GM23338 (cell line): ENCODE measurements around the gene RNF43. TPM values are rescaled to one million over a fixed set of nuclear protein-coding genes. Genes with fewer than 3 reads are reported as not detected.

Experiments used
- ATAC-seq: fragments of 200-7000 bp; cut with Tn5 transposase; 3 replicates; pipeline ENCODE4 v1.9.1; 2020
- DNase-seq: peaks from one replicate; pipeline ENCODE4 v3.0.0-alpha.2; 2015; ENCODE audit warnings: low spot score
- H2AFZ ChIP-seq: fragments of 200-600 bp; sonication (generic); 2 replicates; pipeline ENCODE4 v1.8.0; 2016; ENCODE audit warnings: antibody characterized with exemption, mild to moderate bottlenecking, moderate library complexity
- H3F3A ChIP-seq: fragments of 200-600 bp; sonication (generic); replicated peaks from 2 replicates; pipeline ENCODE4 v1.8.0; 2017; ENCODE audit warnings: antibody characterized with exemption, mixed run types, low read depth
- H3K27ac ChIP-seq: fragments of 200-600 bp; sonication (generic); 2 replicates; pipeline ENCODE4 v1.6.1; 2016; ENCODE audit warnings: low read depth
- H3K27me3 ChIP-seq: fragments of 200-600 bp; sonication (generic); 2 replicates; pipeline ENCODE4 v1.8.0; 2016; ENCODE audit warnings: mild to moderate bottlenecking, mixed run types, moderate library complexity; ENCODE audit not compliant: insufficient read depth
- H3K36me3 ChIP-seq: fragments of 200-600 bp; sonication (generic); 2 replicates; pipeline ENCODE4 v1.8.0; 2016; ENCODE audit warnings: mild to moderate bottlenecking; ENCODE audit not compliant: insufficient read depth
- H3K4me1 ChIP-seq: fragments of 200-600 bp; sonication (generic); 2 replicates; pipeline ENCODE4 v1.8.0; 2016; ENCODE audit warnings: mild to moderate bottlenecking, moderate library complexity; ENCODE audit not compliant: insufficient read depth
- H3K4me2 ChIP-seq: fragments of 200-600 bp; sonication (generic); 2 replicates; pipeline ENCODE4 v1.7.1; 2017; ENCODE audit warnings: mixed run types
- H3K4me3 ChIP-seq: fragments of 200-600 bp; sonication (generic); 2 replicates; pipeline ENCODE4 v1.6.1; 2016; ENCODE audit warnings: mixed run types
- H3K79me2 ChIP-seq: fragments of 200-600 bp; sonication (generic); replicated peaks from 2 replicates; pipeline ENCODE4 v1.8.0; 2017; ENCODE audit warnings: mild to moderate bottlenecking; ENCODE audit not compliant: insufficient read depth
- H3K9me2 ChIP-seq: fragments of 200-600 bp; sonication (generic); 2 replicates; pipeline ENCODE4 v1.8.0; 2017; ENCODE audit not compliant: insufficient read depth
- H4K20me1 ChIP-seq: fragments of 200-600 bp; sonication (generic); replicated peaks from 2 replicates; pipeline ENCODE4 v1.8.0; 2017; ENCODE audit warnings: mild to moderate bottlenecking; ENCODE audit not compliant: insufficient read depth
- H3K27ac Mint-ChIP-seq: 2 replicates; pipeline ENCODE4 v1.8.0; 2020; ENCODE audit warnings: inconsistent platforms, mild to moderate bottlenecking, moderate library complexity, mixed read lengths
- H3K27me3 Mint-ChIP-seq: 3 replicates; pipeline ENCODE4 v1.8.0; 2022; ENCODE audit warnings: low read depth, mild to moderate bottlenecking, moderate library complexity, mixed read lengths, inconsistent platforms; ENCODE audit not compliant: insufficient read depth, poor library complexity
- H3K36me3 Mint-ChIP-seq: 3 replicates; pipeline ENCODE4 v1.8.0; 2021; ENCODE audit warnings: low read depth, mild to moderate bottlenecking, inconsistent platforms, moderate library complexity, mixed read lengths
- H3K4me1 Mint-ChIP-seq: 3 replicates; pipeline ENCODE4 v1.8.0; 2020; ENCODE audit warnings: mild to moderate bottlenecking, inconsistent platforms, mixed read lengths
- H3K4me3 Mint-ChIP-seq: 3 replicates; pipeline ENCODE4 v1.8.0; 2021; ENCODE audit warnings: moderate library complexity, mild to moderate bottlenecking, inconsistent platforms, mixed read lengths
- H3K9me3 Mint-ChIP-seq: 3 replicates; pipeline ENCODE4 v1.8.0; 2020; ENCODE audit warnings: moderate library complexity, mild to moderate bottlenecking, inconsistent platforms, mixed read lengths
- CREB1 ChIP-seq: fragments of 250-450 bp; sonication (Bioruptor Pico); IDR thresholded peaks from 2 replicates; pipeline ENCODE4 v1.5.0; 2020; ENCODE audit warnings: low read depth, mild to moderate bottlenecking, moderate library complexity
- NANOG ChIP-seq: IDR thresholded peaks from 2 replicates; pipeline ENCODE4 v1.6.1; 2016; ENCODE audit warnings: antibody characterized with exemption, borderline replicate concordance
- ZNF114 ChIP-seq: fragments of 250-450 bp; sonication (Bioruptor Pico); IDR thresholded peaks from 2 replicates; pipeline ENCODE4 v1.5.0; 2020; ENCODE audit warnings: mild to moderate bottlenecking, moderate library complexity
- polyA plus RNA-seq: library from polyadenylated mRNA; unstranded; fragments of >200 nt; fragmentation: Nextera tagmentation; extraction: Ambion mirVana; gene quantifications from 2 replicates; pipeline ENCODE4 v1.2.1, GENCODE V29; 2016
- total RNA-seq: library from RNA; depleted of rRNA; stranded (reverse); fragments of >200 nt; shearing (Covaris generic); gene quantifications from 2 replicates; pipeline ENCODE4 v1.2.3, GENCODE V29; 2014
- TF ChIP-seq, protein P1 (sequence below), 2 experiments: fragments of 200-600 bp in 1 of 2; sonication (generic) in 1 of 2; conservative IDR thresholded peaks; 2 replicates each; pipeline versions ENCODE4 v1.5.1 to v1.6.1; 2016 to 2017; ENCODE audit warnings: antibody characterized with exemption in 2 of 2, low read depth in 2 of 2, mild to moderate bottlenecking in 2 of 2, moderate library complexity in 1 of 2
- TF ChIP-seq, protein P2 (sequence below): fragments of 250-450 bp; sonication (Bioruptor Pico); IDR thresholded peaks from 2 replicates; pipeline ENCODE4 v1.5.0; 2020; ENCODE audit warnings: mild to moderate bottlenecking, moderate library complexity
- TF ChIP-seq, protein P3 (sequence below): IDR thresholded peaks from 2 replicates; pipeline ENCODE4 v1.6.1; 2016; ENCODE audit warnings: antibody characterized with exemption

The RNF43 gene
- total and polyA plus RNA-seq, 2 experiments from 2014 or later, result 0.58 to 2.2 TPM

DNA sequence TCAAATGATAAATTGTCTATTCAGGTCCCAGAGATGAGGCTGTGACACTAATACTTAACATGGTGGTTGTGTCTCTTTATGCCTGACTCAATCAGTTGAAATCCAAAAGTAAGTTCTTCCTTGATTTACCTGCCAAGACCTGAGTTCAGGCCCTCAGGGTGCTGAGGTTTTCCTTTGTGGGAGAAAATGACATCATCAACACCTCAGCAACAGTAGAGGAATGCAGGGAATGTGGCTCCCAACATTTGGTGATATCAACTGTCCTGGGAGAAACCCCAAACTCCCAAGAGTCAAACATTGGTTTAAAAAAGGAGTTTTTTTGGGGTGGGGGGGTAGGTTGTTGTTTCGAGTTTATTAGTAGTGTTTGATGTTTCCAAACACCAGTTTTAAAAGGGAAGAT, 14.7 kb downstream of the RNF43 start:
- H3K4me3 ChIP-seq, result no peak overlapping the region
- ATAC-seq (peak; percentile 92), DNase-seq (peak; percentile 86)
- no peaks in the 10 kb centered on the region for H3K36me3 ChIP-seq
- H2AFZ ChIP-seq, result no peak overlapping the region
- Mint-ChIP-seq H3K4me1 (peaks cover 40% of the 10 kb centered on the region), H3K27me3 (peaks cover 64% of the 10 kb centered on the region), H3K9me3 (no peaks in the 10 kb centered on the region), H3K36me3 (no peaks in the 10 kb centered on the region), H3K27ac (no peak overlapping the region), H3K4me3 (peak overlapping the region; percentile 32; the same call in 1 of the 3 replicates)
- H3K9me2 ChIP-seq, result no peaks in the 10 kb centered on the region
- H3K4me1 ChIP-seq, result peaks cover 32% of the 10 kb centered on the region
- H3K79me2 ChIP-seq, result no peaks in the 10 kb centered on the region
- H3F3A ChIP-seq, result no peaks in the 10 kb centered on the region
- H3K27ac ChIP-seq, result no peak overlapping the region
- TF ChIP-seq, protein P1, sequence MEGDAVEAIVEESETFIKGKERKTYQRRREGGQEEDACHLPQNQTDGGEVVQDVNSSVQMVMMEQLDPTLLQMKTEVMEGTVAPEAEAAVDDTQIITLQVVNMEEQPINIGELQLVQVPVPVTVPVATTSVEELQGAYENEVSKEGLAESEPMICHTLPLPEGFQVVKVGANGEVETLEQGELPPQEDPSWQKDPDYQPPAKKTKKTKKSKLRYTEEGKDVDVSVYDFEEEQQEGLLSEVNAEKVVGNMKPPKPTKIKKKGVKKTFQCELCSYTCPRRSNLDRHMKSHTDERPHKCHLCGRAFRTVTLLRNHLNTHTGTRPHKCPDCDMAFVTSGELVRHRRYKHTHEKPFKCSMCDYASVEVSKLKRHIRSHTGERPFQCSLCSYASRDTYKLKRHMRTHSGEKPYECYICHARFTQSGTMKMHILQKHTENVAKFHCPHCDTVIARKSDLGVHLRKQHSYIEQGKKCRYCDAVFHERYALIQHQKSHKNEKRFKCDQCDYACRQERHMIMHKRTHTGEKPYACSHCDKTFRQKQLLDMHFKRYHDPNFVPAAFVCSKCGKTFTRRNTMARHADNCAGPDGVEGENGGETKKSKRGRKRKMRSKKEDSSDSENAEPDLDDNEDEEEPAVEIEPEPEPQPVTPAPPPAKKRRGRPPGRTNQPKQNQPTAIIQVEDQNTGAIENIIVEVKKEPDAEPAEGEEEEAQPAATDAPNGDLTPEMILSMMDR (conservative IDR thresholded peaks at IDR 0.05; ENCODE audit: low read depth in 2 of 2), result no peak
- TF ChIP-seq CREB1 (CRISPR knock-in tag) (peak; percentile 78), NANOG (no peak), ZNF114 (no peak)
- TF ChIP-seq, protein P2, sequence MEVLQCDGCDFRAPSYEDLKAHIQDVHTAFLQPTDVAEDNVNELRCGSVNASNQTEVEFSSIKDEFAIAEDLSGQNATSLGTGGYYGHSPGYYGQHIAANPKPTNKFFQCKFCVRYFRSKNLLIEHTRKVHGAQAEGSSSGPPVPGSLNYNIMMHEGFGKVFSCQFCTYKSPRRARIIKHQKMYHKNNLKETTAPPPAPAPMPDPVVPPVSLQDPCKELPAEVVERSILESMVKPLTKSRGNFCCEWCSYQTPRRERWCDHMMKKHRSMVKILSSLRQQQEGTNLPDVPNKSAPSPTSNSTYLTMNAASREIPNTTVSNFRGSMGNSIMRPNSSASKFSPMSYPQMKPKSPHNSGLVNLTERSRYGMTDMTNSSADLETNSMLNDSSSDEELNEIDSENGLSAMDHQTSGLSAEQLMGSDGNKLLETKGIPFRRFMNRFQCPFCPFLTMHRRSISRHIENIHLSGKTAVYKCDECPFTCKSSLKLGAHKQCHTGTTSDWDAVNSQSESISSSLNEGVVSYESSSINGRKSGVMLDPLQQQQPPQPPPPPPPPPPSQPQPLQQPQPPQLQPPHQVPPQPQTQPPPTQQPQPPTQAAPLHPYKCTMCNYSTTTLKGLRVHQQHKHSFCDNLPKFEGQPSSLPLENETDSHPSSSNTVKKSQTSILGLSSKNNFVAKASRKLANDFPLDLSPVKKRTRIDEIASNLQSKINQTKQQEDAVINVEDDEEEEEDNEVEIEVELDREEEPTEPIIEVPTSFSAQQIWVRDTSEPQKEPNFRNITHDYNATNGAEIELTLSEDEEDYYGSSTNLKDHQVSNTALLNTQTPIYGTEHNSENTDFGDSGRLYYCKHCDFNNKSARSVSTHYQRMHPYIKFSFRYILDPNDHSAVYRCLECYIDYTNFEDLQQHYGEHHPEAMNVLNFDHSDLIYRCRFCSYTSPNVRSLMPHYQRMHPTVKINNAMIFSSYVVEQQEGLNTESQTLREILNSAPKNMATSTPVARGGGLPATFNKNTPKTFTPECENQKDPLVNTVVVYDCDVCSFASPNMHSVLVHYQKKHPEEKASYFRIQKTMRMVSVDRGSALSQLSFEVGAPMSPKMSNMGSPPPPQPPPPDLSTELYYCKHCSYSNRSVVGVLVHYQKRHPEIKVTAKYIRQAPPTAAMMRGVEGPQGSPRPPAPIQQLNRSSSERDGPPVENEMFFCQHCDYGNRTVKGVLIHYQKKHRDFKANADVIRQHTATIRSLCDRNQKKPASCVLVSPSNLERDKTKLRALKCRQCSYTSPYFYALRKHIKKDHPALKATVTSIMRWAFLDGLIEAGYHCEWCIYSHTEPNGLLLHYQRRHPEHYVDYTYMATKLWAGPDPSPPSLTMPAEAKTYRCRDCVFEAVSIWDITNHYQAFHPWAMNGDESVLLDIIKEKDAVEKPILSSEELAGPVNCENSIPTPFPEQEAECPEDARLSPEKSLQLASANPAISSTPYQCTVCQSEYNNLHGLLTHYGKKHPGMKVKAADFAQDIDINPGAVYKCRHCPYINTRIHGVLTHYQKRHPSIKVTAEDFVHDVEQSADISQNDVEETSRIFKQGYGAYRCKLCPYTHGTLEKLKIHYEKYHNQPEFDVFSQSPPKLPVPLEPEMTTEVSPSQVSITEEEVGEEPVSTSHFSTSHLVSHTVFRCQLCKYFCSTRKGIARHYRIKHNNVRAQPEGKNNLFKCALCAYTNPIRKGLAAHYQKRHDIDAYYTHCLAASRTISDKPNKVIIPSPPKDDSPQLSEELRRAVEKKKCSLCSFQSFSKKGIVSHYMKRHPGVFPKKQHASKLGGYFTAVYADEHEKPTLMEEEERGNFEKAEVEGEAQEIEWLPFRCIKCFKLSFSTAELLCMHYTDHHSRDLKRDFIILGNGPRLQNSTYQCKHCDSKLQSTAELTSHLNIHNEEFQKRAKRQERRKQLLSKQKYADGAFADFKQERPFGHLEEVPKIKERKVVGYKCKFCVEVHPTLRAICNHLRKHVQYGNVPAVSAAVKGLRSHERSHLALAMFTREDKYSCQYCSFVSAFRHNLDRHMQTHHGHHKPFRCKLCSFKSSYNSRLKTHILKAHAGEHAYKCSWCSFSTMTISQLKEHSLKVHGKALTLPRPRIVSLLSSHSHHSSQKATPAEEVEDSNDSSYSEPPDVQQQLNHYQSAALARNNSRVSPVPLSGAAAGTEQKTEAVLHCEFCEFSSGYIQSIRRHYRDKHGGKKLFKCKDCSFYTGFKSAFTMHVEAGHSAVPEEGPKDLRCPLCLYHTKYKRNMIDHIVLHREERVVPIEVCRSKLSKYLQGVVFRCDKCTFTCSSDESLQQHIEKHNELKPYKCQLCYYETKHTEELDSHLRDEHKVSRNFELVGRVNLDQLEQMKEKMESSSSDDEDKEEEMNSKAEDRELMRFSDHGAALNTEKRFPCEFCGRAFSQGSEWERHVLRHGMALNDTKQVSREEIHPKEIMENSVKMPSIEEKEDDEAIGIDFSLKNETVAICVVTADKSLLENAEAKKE (CRISPR knock-in tag), result no peak
- TF ChIP-seq, protein P3, sequence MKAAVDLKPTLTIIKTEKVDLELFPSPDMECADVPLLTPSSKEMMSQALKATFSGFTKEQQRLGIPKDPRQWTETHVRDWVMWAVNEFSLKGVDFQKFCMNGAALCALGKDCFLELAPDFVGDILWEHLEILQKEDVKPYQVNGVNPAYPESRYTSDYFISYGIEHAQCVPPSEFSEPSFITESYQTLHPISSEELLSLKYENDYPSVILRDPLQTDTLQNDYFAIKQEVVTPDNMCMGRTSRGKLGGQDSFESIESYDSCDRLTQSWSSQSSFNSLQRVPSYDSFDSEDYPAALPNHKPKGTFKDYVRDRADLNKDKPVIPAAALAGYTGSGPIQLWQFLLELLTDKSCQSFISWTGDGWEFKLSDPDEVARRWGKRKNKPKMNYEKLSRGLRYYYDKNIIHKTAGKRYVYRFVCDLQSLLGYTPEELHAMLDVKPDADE, result no peak
- peaks cover 85% of the 10 kb centered on the region for H3K27me3 ChIP-seq
- H3K4me2 ChIP-seq, result peak overlapping the region; percentile 16
- no peaks in the 10 kb centered on the region for H4K20me1 ChIP-seq
